Kidney epithelial cell (primary cell): ENCODE data around the gene CIPC. TPM values are rescaled to one million over a fixed set of nuclear protein-coding genes. Genes with fewer than 3 reads are reported as not detected.

Source experiments
- DNase-seq: peaks from one replicate; pipeline ENCODE4 v3.0.0-alpha.2; 2010; ENCODE audit warnings: low read depth
- H3K27me3 ChIP-seq: 2 replicates; pipeline ENCODE4 v1.6.0; 2011; ENCODE audit warnings: low read length; ENCODE audit not compliant: control insufficient read depth, insufficient read depth
- H3K36me3 ChIP-seq: 2 replicates; pipeline ENCODE4 v1.5.1; 2011; ENCODE audit warnings: low read length; ENCODE audit not compliant: control insufficient read depth, insufficient read depth
- H3K4me3 ChIP-seq: 2 replicates; pipeline ENCODE4 v1.5.1; 2011; ENCODE audit warnings: low read depth, mild to moderate bottlenecking, control low read depth, low read length
- CTCF ChIP-seq: IDR thresholded peaks from 2 replicates; pipeline ENCODE4 v1.5.1; 2011; ENCODE audit warnings: mild to moderate bottlenecking, moderate library complexity, low read length, control low read depth, inconsistent platforms; ENCODE audit not compliant: insufficient read depth, poor library complexity, severe bottlenecking
- total RNA-seq: library from RNA; depleted of rRNA; stranded (reverse); fragments of >200 nt; gene quantifications from 2 replicates; pipeline ENCODE4 v1.2.3, GENCODE V29; 2015

Gene CIPC
- total RNA-seq, 1 donor from 2014 or later: 15.9 TPM

DNA sequence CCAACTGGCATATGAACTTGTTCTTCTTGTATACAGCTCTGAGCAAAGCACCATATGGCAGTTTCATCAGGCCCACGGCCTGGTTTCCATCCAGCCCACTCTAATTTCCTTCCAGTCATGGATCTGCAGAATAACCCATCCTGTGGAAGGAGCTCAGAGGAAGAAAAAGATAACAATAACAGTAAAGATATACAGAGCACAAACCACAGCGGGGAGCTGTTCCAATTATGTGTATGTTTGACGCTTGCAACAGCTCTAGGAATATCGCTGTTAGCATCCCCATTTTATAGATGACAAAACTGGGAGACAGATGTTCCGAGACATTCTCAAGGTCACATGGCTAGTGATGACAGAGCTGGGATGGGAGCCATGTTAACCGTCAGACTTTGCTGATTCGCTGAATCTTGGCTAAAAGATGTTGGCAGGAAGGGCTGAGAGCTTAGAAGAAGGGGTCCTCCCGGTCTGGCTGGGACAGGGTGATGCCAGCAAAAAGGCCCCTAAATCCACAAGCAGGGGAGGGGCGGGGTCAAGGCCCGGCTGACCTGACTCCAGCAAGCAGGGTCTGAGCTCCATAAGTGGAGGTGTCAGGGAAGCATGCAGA is 34.4 kb upstream of the CIPC start:
- H3K27me3 ChIP-seq: no peaks in the 10 kb centered on the region
- no peaks in the 10 kb centered on the region for H3K36me3 ChIP-seq
- TF ChIP-seq CTCF: no peak
- no peak for DNase-seq
- H3K4me3 ChIP-seq: no peak overlapping the region

- no peak for TF ChIP-seq CTCF
- no peaks in the 10 kb centered on the region for H3K27me3 ChIP-seq
- DNase-seq: no peak
These were observed 33.4 kb upstream of the CIPC start for GRCh38 chr14:77064521-77065178.

DNA sequence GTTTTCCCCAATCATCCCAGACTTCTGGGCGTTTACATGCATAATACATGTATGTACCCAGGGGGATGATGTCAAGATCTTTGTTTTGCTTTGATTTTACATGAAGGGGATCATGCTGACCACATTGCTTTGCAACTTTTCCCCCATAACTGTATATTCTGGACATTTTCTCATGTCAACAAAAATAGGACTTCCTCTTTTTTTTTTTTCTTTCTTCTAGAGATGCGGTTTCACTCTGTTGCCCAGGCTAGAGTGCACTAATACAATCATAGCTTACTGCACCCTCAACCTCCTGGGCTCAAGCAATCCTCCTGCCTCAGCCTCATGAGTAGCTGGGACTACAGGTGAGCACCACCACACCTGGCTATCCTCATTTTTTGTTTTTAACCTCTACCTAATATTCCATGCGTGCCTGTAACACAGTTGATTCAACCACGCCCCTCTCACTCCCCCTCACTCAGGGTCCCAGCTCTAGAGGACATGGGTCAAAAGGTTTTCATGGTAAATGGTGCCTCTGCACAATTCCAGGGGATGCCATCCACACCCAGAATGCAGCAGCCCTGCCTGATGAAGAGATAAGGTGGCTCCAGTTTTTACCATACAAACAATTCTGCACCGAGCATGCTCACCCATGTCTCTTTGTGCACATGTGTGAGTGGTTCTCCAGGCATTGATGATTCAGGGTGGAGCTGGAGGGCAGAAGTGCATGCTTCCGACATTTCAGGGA is 32.0 kb upstream of the CIPC start:
- no peak for DNase-seq
- no peak for TF ChIP-seq CTCF
- no peaks in the 10 kb centered on the region for H3K27me3 ChIP-seq
- no peak overlapping the region for H3K4me3 ChIP-seq
- H3K36me3 ChIP-seq: no peaks in the 10 kb centered on the region

More at GRCh38 chr14:77064521-77065178, 33.4 kb upstream of the CIPC start:
- Histone ChIP-seq H3K36me3 (no peaks in the 10 kb centered on the region), H3K4me3 (no peak overlapping the region)

DNA sequence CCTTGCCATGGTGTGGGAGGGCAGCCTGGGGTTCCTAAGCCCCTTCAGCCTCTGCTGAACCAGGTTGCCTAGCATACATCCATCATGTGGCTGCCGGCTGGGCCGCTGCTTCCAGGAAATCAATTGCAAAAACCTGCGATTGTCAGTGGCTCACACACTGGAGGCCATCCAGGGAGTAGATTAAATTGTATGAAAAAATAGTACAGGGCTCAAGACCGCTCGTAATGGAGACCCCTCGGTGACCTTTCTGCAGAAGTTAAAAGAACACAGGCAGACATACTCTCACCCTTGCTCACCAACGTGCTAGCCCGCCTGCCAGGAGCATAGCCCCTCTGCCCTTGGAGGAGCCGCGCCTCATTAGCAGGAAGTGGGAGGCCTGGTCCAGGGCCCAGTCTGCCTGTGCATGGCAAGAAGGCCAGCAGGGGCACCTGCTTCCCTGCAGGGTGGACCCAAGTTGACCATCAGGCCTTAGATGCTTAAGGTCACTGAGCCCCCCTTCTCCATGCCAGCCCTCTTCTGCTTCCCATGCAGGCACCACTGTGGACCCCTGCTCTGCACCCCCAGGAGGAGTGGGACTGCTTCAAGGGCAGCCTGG is 31.4 kb upstream of the CIPC start:
- no peaks in the 10 kb centered on the region for H3K36me3 ChIP-seq
- H3K27me3 ChIP-seq: no peaks in the 10 kb centered on the region
- no peak for DNase-seq
- no peak overlapping the region for H3K4me3 ChIP-seq
- TF ChIP-seq CTCF: no peak

DNA sequence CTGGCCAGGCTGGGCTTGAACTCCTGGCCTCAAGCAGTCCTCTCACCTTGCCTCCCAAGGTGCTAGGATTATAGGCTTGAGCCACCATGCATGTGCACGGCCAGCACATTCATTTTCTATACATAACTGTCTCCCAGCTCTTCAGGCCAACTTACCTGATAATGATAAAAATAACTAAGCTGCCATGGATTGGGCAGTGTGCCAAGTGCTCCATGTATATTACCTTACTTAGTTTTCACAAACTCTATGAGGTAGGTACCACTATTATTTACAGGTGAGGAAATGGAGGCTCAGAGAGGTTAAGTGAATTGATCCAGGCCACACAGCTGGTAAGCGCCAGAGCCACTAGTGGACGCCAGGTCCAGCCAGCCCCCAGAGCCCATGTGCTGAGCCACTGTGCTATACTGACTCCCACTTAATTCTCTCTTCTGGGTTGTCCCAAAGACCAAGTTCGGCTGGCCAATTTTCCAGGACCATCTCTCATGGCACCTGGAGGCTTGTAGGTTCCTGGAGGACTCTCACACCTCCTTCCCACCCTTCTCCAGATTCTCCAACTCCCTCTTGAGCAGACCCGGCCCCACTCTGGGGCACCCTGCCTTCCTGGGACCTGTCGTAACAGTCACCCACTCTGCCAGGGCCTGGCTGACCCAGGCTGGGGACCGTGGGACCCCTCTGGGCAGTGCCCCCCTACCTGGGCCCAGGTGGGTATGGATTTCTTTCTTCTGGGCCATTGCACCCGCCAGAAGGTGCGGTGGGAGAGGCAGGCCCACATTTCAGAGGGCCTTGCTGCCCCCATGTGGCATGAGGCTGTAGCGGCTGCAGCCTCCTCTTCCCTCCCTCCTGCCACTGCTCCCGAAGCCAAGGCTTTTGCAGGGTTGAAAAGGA is 30.2 kb upstream of the CIPC start:
- no peak for DNase-seq
- Histone ChIP-seq H3K4me3 (no peak overlapping the region), H3K27me3 (no peaks in the 10 kb centered on the region), H3K36me3 (no peaks in the 10 kb centered on the region)
- peak; percentile 92 for TF ChIP-seq CTCF
